ENCODE measurements around the gene PRDX5.

PRDX5 gene

GRCh38 chr11:64289002-64289564 lies 28.8 kb upstream of the PRDX5 start:
- DNase-seq (ENCODE audit: low read depth in 2 of 2) = no peak

- no peak for DNase-seq (ENCODE audit: low read depth in 2 of 2)
These were observed 27.3 kb upstream of the PRDX5 start for GRCh38 chr11:64290352-64291261.

GRCh38 chr11:64291262-64291751 lies 26.6 kb upstream of the PRDX5 start, which contains the start of gene KCNK4:
Gene KCNK4 (plus strand): TSS chr11:64291302. CDS start chr11:64293019, 1,717 bp downstream.
- DNase-seq (ENCODE audit: low read depth in 2 of 2) = no peak

- DNase-seq (ENCODE audit: low read depth in 2 of 2) = no peak
These were observed 26.0 kb upstream of the PRDX5 start for GRCh38 chr11:64291752-64292459.

- DNase-seq (ENCODE audit: low read depth in 2 of 2) = no peak
These were observed 25.3 kb upstream of the PRDX5 start for GRCh38 chr11:64292460-64293254.

DNA sequence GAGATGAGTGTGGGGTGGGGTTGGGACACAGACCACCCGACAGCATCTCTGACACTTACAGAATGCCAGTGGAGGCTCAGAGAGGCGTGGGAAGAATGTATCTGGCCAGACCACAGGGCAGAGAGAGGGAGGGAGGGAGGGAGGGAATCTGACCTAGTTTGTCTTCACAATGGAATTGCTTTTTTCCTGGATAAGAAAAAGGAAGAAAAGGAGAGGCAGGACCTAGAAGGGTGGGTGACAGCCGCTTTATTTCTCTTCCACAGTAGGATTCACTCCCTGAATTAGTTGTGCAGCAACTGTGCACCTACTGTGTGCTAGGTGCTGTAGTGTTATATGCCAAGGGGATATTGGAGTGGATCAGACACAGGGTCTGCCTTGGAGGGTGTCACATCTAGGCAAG lies 23.1 kb upstream of the PRDX5 start:
- no peak for DNase-seq (ENCODE audit: low read depth in 2 of 2)

- no peak for DNase-seq (ENCODE audit: low read depth in 2 of 2)
These were observed 22.2 kb upstream of the PRDX5 start for GRCh38 chr11:64295760-64296159.

- DNase-seq (ENCODE audit: low read depth in 2 of 2) = no peak
These were observed 21.7 kb upstream of the PRDX5 start for GRCh38 chr11:64296236-64296635.

GRCh38 chr11:64296830-64297698 lies 20.9 kb upstream of the PRDX5 start:
- DNase-seq (ENCODE audit: low read depth in 2 of 2) = no peak

DNA sequence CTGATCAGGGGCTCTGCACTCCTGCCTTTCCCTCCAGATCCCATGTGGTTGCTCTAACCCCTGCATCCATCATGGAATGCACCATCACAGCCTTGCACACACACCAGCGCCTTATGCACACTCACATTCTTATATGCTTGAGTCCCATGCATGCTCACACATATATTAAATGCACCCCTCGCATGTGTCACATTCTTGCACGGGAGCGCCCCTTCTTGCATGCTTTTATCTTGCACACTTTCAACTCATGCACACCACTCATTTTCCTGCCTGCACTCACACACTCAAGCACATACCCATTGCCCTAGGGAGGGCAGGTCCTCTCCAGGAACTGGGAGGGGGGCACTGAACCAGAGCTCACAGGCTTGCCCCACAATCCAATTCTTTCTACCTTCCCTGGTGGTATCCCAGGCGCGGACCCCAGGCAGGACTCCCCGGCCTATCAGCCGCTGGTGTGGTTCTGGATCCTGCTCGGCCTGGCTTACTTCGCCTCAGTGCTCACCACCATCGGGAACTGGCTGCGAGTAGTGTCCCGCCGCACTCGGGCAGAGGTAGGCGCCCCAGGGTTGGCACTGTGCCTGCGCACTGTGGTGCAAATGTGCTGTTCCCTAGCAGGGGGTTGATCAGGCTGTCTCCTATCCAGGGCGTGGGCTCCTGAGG lies 20.1 kb upstream of the PRDX5 start:
- no peak for DNase-seq (ENCODE audit: low read depth in 2 of 2)

DNA sequence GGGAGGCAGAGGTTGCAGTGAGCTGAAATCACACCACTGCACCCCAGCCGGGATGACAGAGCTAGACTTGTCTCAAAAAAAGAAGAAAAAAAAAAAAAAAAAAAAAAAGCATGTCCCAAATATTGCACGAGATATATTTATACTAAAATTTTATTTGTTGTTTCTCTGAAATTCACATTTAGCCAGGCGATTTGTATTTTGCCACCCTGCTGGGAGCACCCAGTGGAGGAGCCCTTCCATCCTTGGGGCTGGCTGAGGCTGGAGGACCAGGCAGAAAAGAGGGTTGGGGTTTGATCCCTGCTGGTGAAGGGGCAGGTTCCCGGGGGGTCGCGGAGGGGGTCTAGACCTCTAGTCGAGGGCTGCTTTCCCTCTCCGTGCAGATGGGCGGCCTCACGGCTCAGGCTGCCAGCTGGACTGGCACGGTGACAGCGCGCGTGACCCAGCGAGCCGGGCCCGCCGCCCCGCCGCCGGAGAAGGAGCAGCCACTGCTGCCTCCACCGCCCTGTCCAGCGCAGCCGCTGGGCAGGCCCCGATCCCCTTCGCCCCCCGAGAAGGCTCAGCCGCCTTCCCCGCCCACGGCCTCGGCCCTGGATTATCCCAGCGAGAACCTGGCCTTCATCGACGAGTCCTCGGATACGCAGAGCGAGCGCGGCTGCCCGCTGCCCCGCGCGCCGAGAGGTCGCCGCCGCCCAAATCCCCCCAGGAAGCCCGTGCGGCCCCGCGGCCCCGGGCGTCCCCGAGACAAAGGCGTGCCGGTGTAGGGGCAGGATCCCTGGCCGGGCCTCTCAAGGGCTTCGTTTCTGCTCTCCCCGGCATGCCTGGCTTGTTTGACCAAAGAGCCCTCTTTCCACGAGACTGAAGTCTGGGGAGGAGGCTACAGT lies 18.7 kb upstream of the PRDX5 start:
- no peak for DNase-seq (ENCODE audit: low read depth in 2 of 2)

DNA sequence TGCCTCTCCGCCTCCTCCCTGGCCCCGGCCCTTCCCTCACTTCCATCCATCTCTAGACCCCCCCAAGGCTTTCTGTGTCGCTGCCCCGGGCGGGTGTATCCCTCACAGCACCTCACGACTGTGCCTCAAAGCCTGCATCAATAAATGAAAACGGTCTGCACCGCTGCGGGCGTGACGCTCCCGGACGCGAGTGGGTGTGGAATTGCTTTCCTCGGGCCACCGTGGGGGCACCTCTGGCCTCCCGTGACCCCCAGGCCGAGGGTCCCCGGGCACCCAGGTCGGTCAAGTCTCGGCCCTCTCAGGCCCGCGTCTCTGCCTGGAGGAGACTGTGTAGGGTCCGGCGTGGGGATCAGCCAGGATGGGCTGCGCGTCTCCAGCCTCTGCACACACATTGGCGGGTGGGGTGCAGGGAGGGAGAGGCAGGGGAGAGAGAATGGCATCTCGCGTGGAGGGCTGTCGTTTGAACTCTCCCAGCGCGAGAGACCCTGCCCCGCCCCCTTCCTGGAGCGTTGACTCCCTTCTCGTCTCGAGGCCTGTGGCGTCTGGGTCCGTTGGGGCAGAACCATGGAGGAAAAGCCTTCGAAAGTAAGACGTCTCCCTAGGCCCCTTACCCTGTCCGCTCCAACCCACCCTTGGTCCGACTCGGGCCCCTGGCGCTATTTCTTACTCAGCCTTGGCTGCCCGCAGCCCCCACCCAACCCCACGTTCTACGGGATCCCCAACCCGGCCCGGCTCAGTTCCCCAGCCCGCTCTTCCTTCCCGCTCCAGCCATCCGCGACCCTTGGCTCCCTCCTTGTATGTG lies 17.9 kb upstream of the PRDX5 start, which contains the start of gene CATSPERZ:
CATSPERZ (plus strand) TSS at position 512 of the 802 bp plus-strand sequence; CDS start at position 565, 53 bp downstream.
- no peak for DNase-seq (ENCODE audit: low read depth in 2 of 2)

- no peak for DNase-seq (ENCODE audit: low read depth in 2 of 2)
These were observed 14.6 kb upstream of the PRDX5 start for GRCh38 chr11:64303109-64304031.

DNA sequence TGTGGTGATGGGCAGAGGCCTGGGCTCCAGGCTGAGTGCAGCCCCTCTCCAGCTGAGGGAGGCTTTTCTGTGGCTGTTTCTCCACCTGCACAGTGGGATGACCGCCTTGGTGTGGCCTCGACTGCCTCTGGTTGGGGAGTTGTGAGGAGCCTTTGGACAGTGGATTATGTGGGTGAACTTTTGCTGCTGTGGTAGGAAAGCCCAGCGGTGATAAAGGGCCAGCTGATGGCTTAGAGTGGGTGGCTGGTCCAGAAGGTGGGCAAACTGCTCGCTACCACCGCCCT lies 13.9 kb upstream of the PRDX5 start:
- DNase-seq (ENCODE audit: low read depth in 2 of 2) = no peak

DNA sequence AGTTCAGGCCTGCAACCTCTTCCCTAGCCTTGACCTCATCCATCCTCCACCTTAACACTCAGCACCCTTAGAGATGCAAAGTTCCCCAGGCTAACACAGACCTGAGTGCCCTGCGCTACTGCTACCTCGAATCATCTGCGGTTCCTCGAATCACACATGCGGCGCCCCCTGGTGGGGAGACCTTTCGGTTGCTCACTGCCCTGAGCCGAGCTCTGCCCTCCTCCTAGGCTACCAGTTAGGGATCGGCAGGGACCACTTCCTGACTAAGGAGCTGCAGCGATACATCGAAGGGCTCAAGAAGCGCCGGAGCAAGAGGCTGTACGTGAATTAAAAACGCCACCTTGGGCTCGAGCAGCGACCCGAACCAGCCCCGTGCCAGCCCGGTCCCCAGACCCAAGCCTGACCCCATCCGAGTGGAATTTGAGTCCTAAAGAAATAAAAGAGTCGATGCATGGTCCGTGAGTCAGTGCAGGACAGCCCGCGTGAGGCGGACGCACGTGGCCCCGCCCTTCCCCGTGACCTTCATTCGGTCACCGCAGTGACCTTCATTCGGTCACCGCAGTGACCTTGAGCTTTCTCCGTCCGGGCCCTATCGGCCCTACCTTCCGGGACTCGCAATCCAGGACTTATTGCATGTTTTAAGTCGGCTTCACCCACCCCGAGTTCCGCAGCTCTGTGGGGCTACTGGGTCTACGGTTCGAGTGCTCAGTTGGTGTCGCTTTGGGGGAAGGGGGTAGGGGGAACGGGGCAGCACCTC lies 13.4 kb upstream of the PRDX5 start:
- peak; percentile 88 to 92 for DNase-seq (ENCODE audit: low read depth in 2 of 2)

DNA sequence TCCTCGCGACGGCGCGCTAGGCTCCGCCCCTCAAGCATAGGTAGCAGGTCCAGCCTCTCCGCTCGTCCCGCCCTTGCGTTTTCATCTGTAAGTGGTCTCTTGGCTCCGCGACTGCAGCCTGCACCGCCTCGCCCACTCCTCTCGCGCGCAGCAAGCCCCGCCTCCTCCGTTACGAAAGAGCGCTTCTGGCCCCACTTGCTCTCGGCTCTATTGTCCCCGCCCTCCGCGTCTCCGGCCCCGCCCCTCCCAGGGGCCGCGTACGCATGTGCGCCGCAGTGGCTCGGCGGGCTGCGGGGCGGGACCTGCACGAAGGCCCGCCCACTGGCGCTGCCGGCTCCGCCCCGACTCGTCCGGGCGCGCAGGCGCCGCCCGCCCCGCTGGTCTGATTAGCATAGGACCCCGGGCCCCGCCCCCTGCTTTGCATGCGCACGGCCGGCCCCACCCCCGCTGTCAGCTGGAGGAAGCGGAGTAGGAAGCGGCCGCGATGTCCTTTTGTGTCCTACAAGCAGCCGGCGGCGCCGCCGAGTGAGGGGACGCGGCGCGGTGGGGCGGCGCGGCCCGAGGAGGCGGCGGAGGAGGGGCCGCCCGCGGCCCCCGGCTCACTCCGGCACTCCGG lies 12.7 kb upstream of the PRDX5 start, which contains the start of gene ESRRA:
ESRRA (plus strand) TSS at position 450 of the 616 bp plus-strand sequence. CDS start 1,656 bp downstream, outside the sequence.
- peak; percentile 99 to 100 for DNase-seq (ENCODE audit: low read depth in 2 of 2)
